ENCODE measurements around the gene VWA8. TPM values are rescaled to one million over a fixed set of nuclear protein-coding genes. Genes with fewer than 3 reads are reported as not detected.

The VWA8 gene
- total RNA-seq, 2 experiments from 2014 or later: 13.5 to 14.4 TPM

DNA sequence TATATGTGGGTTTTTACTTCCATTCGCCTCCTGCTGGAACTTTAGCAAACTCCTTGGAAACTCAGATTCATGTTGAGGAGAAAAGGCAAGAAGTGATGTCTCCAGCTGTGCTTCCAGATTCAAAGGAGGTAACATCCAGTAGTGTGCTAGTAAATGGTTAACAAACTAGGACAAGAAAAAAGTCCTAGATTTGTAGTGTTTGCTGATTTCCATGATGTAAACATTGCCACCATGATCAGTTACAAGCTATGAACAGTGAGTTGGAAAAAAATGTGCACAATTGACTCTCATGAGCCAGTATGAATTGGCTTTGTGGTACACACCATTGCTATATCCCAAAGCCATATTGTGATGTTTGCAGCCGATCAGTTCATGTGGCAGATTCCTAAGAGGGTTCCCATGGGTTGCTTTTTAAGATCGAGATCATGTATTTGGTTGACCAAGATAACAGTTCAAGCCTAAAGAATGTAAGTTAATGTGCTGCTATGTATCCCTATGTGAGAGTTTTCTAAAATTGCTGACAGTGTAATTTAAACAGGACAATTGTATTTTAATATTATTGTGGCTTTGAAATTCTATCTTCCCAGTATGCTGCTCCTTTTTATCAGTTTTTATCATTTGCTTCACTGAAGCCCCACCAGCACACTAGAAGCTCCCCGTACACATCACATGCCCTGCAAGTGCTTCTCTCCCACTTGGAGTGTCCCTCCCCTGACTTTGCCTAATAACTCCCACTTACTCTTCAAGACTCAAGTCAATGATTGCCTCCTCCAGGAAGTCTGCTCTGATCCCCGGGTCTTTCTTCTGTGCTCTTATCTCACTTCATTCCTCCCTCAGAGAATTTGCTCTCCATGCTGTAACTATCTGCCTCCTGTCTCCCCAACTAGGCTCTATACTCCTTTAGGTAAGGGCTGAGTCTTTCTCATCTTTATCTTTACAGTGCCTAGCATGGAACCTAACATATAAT is 355.3 kb downstream of the VWA8 start:
- no peaks in the 10 kb centered on the region for H3K4me1 Mint-ChIP-seq
- no peak for DNase-seq
- no peak overlapping the region for H3K4me3 Mint-ChIP-seq
- no peaks in the 10 kb centered on the region for H3K27me3 Mint-ChIP-seq
- ChIA-PET CTCF (no interaction called here), POLR2A (no interaction called here)
- peaks cover 24% of the 10 kb centered on the region for H3K36me3 Mint-ChIP-seq (ENCODE audit: low read depth)
- no peaks in the 10 kb centered on the region for H3K9me3 Mint-ChIP-seq
- H3K27ac Mint-ChIP-seq: no peak overlapping the region

GRCh38 chr13:41603917-41604316 is 357.0 kb downstream of the VWA8 start:
- CTCF ChIA-PET: no interaction called here
- H3K27ac Mint-ChIP-seq: no peak overlapping the region
- H3K4me3 Mint-ChIP-seq: no peak overlapping the region
- no peak for DNase-seq
- H3K27me3 Mint-ChIP-seq: no peaks in the 10 kb centered on the region
- no peaks in the 10 kb centered on the region for H3K4me1 Mint-ChIP-seq
- POLR2A ChIA-PET: no interaction called here
- H3K36me3 Mint-ChIP-seq (ENCODE audit: low read depth): peaks cover 31% of the 10 kb centered on the region
- H3K9me3 Mint-ChIP-seq: no peaks in the 10 kb centered on the region

DNA sequence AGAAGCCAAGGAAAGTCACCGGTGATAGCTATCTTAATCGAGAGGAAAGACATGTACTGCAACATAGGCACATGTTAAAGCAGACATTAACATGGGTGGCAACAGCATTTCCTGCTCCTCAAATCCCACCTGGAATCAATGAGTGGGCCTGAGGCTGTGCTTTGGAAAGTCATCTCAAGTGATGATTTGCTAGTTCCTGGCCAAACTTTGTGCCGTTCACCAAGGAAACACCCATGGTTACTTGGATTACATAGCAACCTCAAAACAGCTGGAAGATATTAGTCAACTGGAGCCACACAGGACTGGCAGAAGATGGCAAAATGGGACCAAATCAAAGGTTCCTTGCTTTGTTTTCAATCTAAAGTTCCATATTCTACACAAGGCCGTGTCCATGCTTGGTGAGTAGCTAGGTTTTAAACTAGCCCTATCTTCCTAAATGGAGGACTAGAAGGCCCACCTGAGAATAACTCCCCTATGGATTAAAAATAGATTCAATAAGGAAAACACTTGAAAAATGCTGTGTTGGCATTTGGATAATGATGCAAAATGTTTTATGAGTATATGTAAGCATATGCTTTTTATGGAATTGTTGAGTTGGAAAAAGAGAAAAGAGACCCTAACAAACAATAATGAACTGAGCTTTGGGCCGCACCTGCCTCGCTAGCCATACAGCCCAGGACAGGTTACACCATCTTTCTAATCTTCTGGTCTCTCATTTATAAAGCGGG is 359.0 kb downstream of the VWA8 start:
- Mint-ChIP-seq H3K9me3 (no peaks in the 10 kb centered on the region), H3K27me3 (no peaks in the 10 kb centered on the region), H3K4me3 (no peak overlapping the region), H3K36me3 (ENCODE audit: low read depth) (peaks cover 31% of the 10 kb centered on the region), H3K4me1 (peaks cover 3% of the 10 kb centered on the region), H3K27ac (no peak overlapping the region)
- POLR2A ChIA-PET: no interaction called here
- CTCF ChIA-PET: no interaction called here
- no peak for DNase-seq

DNA sequence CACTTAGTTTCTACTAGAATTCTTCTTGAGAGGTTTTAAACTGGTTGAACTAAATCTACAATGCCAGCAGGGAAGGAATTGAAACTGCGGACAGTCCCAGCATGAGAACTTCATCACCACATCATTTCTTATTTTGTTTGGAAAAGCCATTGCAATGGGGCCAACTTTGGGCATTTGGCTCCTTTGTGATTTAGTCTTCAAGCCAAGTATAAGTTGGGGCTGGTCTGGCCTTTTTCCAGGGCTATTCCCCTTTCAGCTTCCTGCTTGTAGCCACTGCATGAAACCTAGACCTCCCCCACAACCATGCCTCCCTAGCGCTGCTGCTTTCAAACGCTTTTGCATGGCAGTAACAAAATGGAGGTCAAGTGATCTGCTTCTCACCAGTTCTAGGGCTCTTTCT is 361.3 kb downstream of the VWA8 start:
- no peak overlapping the region for H3K27ac Mint-ChIP-seq
- POLR2A ChIA-PET: no interaction called here
- no peak overlapping the region for H3K4me3 Mint-ChIP-seq
- H3K27me3 Mint-ChIP-seq: no peaks in the 10 kb centered on the region
- H3K36me3 Mint-ChIP-seq (ENCODE audit: low read depth): peaks cover 25% of the 10 kb centered on the region
- no peaks in the 10 kb centered on the region for H3K9me3 Mint-ChIP-seq
- H3K4me1 Mint-ChIP-seq: peaks cover 13% of the 10 kb centered on the region
- CTCF ChIA-PET: interaction anchor here (1.3 kb wide), 1 partner anchor 141 kb away, joined by 4 read pairs; no protein-coding TSS in a partner anchor
- no peak for DNase-seq

GRCh38 chr13:41597348-41598041 is 363.4 kb downstream of the VWA8 start:
- no peak for DNase-seq
- H3K9me3 Mint-ChIP-seq: no peaks in the 10 kb centered on the region
- H3K4me3 Mint-ChIP-seq: no peak overlapping the region
- peaks cover 13% of the 10 kb centered on the region for H3K4me1 Mint-ChIP-seq
- H3K27me3 Mint-ChIP-seq: no peaks in the 10 kb centered on the region
- ChIA-PET CTCF (interaction anchor here (1.5 kb wide), 1 partner anchor 139 kb away, joined by 3 read pairs; no protein-coding TSS in a partner anchor), POLR2A (no interaction called here)
- peaks cover 12% of the 10 kb centered on the region for H3K36me3 Mint-ChIP-seq (ENCODE audit: low read depth)
- no peak overlapping the region for H3K27ac Mint-ChIP-seq

- no peaks in the 10 kb centered on the region for H3K27me3 Mint-ChIP-seq
- ChIA-PET POLR2A (no interaction called here), CTCF (interaction anchor here (1.5 kb wide), 1 partner anchor 137 kb away, joined by 3 read pairs; no protein-coding TSS in a partner anchor)
- H3K9me3 Mint-ChIP-seq: no peaks in the 10 kb centered on the region
- H3K27ac Mint-ChIP-seq: no peak overlapping the region
- H3K4me1 Mint-ChIP-seq: peaks cover 13% of the 10 kb centered on the region
- no peak overlapping the region for H3K4me3 Mint-ChIP-seq
- no peak for DNase-seq
- H3K36me3 Mint-ChIP-seq (ENCODE audit: low read depth): peaks cover 12% of the 10 kb centered on the region
Observed at GRCh38 chr13:41596190-41596589, 364.7 kb downstream of the VWA8 start.

GRCh38 chr13:41595298-41595697 is 365.6 kb downstream of the VWA8 start:
- ChIA-PET POLR2A (no interaction called here), CTCF (interaction anchor here (0.6 kb wide), 1 partner anchor 258 kb away, joined by 4 read pairs; no protein-coding TSS in a partner anchor)
- Mint-ChIP-seq H3K4me3 (no peak overlapping the region), H3K9me3 (no peaks in the 10 kb centered on the region), H3K27ac (no peak overlapping the region), H3K4me1 (peaks cover 14% of the 10 kb centered on the region), H3K36me3 (ENCODE audit: low read depth) (peaks cover 12% of the 10 kb centered on the region), H3K27me3 (no peaks in the 10 kb centered on the region)
- DNase-seq: no peak

DNA sequence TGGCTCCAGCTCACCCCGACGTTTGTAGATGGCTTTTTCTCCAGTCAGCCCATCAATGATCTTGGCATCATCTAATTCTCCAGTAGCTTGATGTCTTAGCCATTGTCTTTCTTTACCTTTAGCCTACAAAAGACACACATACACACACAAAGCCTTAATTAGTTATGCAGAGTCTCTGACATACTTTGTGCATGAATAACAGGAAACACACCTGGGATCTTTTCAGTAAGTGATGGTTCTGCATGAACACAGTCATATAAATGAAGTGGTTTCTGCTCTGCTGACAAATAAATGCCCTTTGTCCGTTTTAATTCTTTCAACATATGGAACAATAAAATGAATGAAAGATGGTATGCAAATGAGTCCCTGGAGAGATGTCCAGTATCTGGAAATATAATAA is 370.3 kb downstream of the VWA8 start:
- Mint-ChIP-seq H3K36me3 (ENCODE audit: low read depth) (peaks cover 32% of the 10 kb centered on the region), H3K4me3 (no peak overlapping the region), H3K27me3 (no peaks in the 10 kb centered on the region), H3K4me1 (peaks cover 14% of the 10 kb centered on the region), H3K27ac (no peak overlapping the region), H3K9me3 (no peaks in the 10 kb centered on the region)
- DNase-seq: no peak
- CTCF ChIA-PET: no interaction called here
- POLR2A ChIA-PET: interaction anchor here (1.5 kb wide), 1 partner anchor 98 kb away, joined by 3 read pairs; no protein-coding TSS in a partner anchor

GRCh38 chr13:41590122-41590521 is 370.8 kb downstream of the VWA8 start:
- CTCF ChIA-PET: no interaction called here
- Mint-ChIP-seq H3K4me3 (no peak overlapping the region), H3K36me3 (ENCODE audit: low read depth) (peaks cover 32% of the 10 kb centered on the region), H3K9me3 (no peaks in the 10 kb centered on the region), H3K4me1 (peaks cover 12% of the 10 kb centered on the region), H3K27me3 (no peaks in the 10 kb centered on the region), H3K27ac (no peak overlapping the region)
- DNase-seq: no peak
- POLR2A ChIA-PET: interaction anchor here (1.5 kb wide), 1 partner anchor 98 kb away, joined by 3 read pairs; no protein-coding TSS in a partner anchor

- Mint-ChIP-seq H3K4me1 (peaks cover 12% of the 10 kb centered on the region), H3K27ac (no peak overlapping the region), H3K9me3 (no peaks in the 10 kb centered on the region), H3K27me3 (no peaks in the 10 kb centered on the region), H3K4me3 (no peak overlapping the region), H3K36me3 (ENCODE audit: low read depth) (peaks cover 32% of the 10 kb centered on the region)
- CTCF ChIA-PET: interaction anchor here (1.1 kb wide), 1 partner anchor 79 kb away, joined by 3 read pairs; no protein-coding TSS in a partner anchor
- POLR2A ChIA-PET: no interaction called here
- DNase-seq: no peak
Observed at GRCh38 chr13:41589434-41589833, 371.5 kb downstream of the VWA8 start.

DNA sequence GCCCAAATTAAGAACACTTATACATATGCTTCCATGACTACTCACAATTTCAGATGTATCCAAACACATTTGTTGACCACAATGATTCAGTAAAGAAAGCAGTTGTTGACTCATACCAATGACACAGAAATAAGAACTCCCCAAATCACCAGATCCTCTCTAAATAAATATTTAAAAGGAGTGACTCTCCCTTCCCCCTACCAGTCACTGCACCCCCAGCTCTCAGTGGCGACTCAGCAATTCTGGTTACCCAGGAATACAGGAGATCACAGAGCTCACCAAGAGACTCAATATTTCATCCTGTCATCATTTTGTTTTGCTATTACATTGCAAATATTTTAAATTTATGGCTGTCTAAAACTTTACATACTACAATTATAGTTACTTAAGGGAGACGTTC is 372.0 kb downstream of the VWA8 start:
- ChIA-PET POLR2A (no interaction called here), CTCF (interaction anchor here (1.1 kb wide), 1 partner anchor 80 kb away, joined by 3 read pairs; no protein-coding TSS in a partner anchor)
- no peak overlapping the region for H3K4me3 Mint-ChIP-seq
- no peak for DNase-seq
- H3K27me3 Mint-ChIP-seq: no peaks in the 10 kb centered on the region
- H3K9me3 Mint-ChIP-seq: no peaks in the 10 kb centered on the region
- peaks cover 12% of the 10 kb centered on the region for H3K4me1 Mint-ChIP-seq
- peaks cover 33% of the 10 kb centered on the region for H3K36me3 Mint-ChIP-seq (ENCODE audit: low read depth)
- no peak overlapping the region for H3K27ac Mint-ChIP-seq

- ChIA-PET CTCF (interaction anchor here (1.1 kb wide), 1 partner anchor 80 kb away, joined by 3 read pairs; no protein-coding TSS in a partner anchor), POLR2A (no interaction called here)
- Mint-ChIP-seq H3K9me3 (no peaks in the 10 kb centered on the region), H3K4me3 (no peak overlapping the region), H3K4me1 (peaks cover 12% of the 10 kb centered on the region), H3K27me3 (no peaks in the 10 kb centered on the region), H3K27ac (no peak overlapping the region), H3K36me3 (ENCODE audit: low read depth) (peaks cover 37% of the 10 kb centered on the region)
- DNase-seq: no peak
Observed at GRCh38 chr13:41588448-41588847, 372.5 kb downstream of the VWA8 start.

GRCh38 chr13:41587490-41587889 is 373.4 kb downstream of the VWA8 start:
- Mint-ChIP-seq H3K36me3 (ENCODE audit: low read depth) (peaks cover 41% of the 10 kb centered on the region), H3K4me1 (peaks cover 12% of the 10 kb centered on the region), H3K9me3 (no peaks in the 10 kb centered on the region), H3K4me3 (no peak overlapping the region), H3K27ac (no peak overlapping the region), H3K27me3 (no peaks in the 10 kb centered on the region)
- no peak for DNase-seq
- ChIA-PET CTCF (no interaction called here), POLR2A (interaction anchor here (0.6 kb wide), 1 partner anchor 123 kb away, joined by 3 read pairs; no protein-coding TSS in a partner anchor)
